VCaP (cell line): ENCODE results near the gene FNDC3B.

Experiments
- H3K27ac ChIP-seq: fragments of 450-650 bp; 2 replicates; pipeline ENCODE4 v1.5.1; 2017
- TF ChIP-seq, protein P1 (sequence below): fragments of 450-650 bp; conservative IDR thresholded peaks from 2 replicates; pipeline ENCODE4 v1.5.1; 2017; ENCODE audit warnings: mild to moderate bottlenecking, moderate library complexity

Gene FNDC3B

DNA sequence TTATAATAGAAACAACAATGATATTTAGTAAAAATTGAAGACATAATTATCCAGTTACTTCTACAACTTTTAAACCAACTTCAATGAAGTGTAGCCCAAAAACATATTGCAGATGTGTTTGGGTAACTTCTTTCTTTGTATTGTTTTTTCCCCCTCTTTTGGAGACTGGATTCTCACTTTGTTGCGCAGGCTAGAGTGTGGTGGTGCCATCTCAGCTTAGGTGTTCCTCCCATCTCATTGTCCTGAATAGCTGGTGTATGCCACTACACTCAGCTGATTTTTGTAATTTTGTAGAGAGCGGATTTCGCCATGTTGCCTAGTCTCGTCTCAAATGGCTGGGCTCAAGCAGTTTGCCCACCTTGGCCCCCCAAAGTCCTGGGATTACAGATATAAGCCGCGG lies 148.1 kb downstream of the FNDC3B start:
- TF ChIP-seq, protein P1, sequence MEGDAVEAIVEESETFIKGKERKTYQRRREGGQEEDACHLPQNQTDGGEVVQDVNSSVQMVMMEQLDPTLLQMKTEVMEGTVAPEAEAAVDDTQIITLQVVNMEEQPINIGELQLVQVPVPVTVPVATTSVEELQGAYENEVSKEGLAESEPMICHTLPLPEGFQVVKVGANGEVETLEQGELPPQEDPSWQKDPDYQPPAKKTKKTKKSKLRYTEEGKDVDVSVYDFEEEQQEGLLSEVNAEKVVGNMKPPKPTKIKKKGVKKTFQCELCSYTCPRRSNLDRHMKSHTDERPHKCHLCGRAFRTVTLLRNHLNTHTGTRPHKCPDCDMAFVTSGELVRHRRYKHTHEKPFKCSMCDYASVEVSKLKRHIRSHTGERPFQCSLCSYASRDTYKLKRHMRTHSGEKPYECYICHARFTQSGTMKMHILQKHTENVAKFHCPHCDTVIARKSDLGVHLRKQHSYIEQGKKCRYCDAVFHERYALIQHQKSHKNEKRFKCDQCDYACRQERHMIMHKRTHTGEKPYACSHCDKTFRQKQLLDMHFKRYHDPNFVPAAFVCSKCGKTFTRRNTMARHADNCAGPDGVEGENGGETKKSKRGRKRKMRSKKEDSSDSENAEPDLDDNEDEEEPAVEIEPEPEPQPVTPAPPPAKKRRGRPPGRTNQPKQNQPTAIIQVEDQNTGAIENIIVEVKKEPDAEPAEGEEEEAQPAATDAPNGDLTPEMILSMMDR, result no peak
- no peak overlapping the region for H3K27ac ChIP-seq

DNA sequence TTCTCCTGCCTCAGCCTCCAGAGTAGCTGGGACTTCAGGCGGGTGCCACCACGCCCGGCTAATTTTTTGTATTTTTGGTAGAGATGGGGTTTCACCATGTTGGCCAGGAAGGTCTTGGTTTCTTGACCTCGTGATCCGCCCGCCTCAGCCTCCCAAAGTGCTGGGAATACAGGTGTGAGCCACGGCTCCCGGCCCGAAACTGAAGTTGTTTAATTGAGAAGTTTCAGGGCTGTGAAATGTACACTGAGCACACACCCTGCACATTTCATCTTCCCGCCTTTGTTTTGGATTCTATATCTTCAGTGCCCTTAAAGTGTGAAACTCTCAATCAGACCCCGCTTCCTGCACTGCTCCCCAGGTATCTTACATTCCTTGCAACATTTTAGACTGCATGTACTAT lies 149.1 kb downstream of the FNDC3B start:
- TF ChIP-seq, protein P1, result no peak
- H3K27ac ChIP-seq, result no peak overlapping the region

DNA sequence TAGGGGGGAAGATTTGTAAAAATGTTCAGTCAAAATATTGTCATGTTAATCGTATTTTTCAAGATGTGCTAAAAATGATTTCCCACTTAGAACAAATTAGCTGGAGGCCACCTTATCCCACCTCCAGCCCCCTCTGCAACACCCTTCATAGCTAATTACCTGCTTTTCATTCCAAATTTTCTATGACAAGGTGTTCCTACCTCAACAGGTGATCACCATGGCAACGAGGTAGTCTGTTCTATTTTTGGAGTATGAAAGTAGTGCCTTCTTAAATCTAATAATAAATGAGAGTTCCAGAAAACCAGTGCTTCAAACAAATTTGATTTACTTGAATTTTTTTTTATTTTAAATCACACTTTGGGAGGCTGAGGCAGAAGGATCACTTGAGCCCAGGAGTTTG lies 149.8 kb downstream of the FNDC3B start:
- H3K27ac ChIP-seq, result no peak overlapping the region
- TF ChIP-seq, protein P1, result no peak

DNA sequence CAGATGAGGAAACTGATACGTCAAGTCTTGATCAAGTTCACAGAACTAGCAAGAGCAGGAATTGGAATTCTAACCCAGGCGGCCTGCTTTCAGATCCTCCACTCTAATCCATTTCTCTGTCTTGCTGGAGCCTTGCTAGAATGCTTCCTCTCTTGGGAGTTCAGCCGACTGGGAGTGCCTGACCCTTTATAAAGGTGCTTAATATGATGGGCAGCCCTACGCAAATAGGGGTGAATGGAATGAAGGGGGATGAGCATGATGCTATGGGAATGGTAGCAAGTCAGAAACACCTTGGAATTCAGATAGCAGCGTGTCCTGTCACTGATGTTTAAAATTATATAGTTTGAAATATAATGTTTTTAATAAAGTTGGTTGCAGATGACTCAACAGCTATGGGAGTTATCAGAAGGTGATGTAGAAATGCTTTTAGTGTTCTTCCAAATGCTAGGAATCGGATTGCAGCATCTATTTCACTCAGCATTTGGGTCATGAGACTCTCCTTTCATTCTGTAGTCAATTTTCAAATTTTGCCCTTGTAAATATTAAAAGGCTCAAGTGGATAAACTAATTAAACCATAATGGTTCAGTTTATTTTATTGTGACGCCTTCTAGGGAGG lies 150.7 kb downstream of the FNDC3B start:
- H3K27ac ChIP-seq, result no peak overlapping the region
- TF ChIP-seq, protein P1, result no peak

DNA sequence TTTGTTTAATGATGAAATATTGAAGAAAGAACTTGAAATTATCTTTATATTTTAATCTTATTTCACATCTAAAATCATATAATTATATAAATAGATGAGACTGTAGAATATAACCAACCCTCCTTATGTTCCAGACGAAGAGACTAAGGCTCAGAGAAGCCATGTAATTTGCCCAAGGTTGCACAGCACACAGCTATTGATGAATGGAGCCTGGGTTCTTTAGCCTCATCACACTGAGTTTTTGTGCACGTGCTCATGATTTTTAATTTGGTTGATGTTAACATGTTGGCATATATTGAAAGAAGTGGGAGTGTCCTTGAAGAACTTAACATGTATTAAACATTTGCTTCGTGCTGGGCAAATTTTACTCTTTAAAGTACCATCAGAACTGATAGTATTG lies 151.6 kb downstream of the FNDC3B start:
- TF ChIP-seq, protein P1, result no peak
- no peak overlapping the region for H3K27ac ChIP-seq

DNA sequence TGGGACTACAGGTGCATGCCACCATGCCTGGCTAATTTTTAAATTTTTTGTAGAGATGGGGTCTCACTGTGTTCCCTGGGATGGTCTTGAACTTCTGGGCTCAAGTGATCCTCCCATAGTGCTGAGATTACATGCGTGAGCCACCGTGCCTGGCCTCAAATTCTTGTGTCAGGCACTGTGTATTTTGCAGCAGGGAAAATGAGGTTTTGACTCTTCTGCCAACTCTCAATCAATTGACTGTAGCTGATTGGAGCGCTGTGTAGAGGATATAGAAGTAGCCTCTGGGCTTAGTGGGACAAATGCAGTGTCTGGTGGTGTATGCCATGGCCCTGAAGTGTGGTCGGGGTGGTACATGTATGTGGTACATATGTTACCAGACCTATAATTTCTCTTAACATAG lies 152.3 kb downstream of the FNDC3B start:
- no peak overlapping the region for H3K27ac ChIP-seq
- TF ChIP-seq, protein P1, result no peak

DNA sequence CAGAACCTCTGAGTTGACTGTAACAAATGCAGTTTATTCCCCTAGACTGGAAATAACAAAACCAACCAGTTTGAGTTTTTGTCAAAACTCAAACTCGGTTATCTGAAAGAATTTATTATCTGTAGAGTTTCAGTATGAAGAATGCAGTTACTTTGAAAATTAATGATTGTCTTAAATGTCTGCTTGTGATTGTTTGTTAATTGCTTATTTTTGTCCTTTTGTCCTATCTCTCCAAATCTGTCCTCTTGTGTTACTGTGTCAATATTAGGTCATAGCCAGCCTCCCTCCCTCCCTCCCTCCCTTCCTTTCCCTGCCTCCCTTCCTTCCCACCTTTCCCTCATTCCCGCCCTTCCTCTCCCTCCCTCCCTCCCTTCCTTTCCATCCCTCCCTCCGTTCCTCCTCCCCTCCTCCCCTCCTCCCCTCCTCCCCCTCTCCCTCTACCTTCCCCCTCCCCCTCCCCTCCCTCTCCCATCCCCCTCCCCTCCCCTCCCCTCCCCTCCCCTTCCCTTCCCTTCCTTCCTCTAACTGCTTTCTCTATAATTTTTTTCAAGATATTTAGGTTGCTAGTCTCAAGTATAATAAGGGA lies 153.5 kb downstream of the FNDC3B start:
- TF ChIP-seq, protein P1, result no peak
- no peak overlapping the region for H3K27ac ChIP-seq
